Jurkat, Clone E6-1 (cell line): ENCODE data around the gene NISCH.

Source experiments
- DNase-seq: peaks from one replicate; pipeline ENCODE4 v3.0.0-alpha.2; 2011; ENCODE audit warnings: low read depth, low spot score
- H3K4me3 ChIP-seq: 2 replicates; pipeline ENCODE4 v1.5.1; 2011; ENCODE audit warnings: mild to moderate bottlenecking, low read length, control low read depth, moderate library complexity

Gene NISCH

GRCh38 chr3:52501046-52501445, 45.6 kb downstream of the NISCH start:
- H3K4me3 ChIP-seq = no peak overlapping the region
- no peak for DNase-seq

GRCh38 chr3:52502001-52502400, 46.6 kb downstream of the NISCH start:
- H3K4me3 ChIP-seq = no peak overlapping the region
- no peak for DNase-seq

DNA sequence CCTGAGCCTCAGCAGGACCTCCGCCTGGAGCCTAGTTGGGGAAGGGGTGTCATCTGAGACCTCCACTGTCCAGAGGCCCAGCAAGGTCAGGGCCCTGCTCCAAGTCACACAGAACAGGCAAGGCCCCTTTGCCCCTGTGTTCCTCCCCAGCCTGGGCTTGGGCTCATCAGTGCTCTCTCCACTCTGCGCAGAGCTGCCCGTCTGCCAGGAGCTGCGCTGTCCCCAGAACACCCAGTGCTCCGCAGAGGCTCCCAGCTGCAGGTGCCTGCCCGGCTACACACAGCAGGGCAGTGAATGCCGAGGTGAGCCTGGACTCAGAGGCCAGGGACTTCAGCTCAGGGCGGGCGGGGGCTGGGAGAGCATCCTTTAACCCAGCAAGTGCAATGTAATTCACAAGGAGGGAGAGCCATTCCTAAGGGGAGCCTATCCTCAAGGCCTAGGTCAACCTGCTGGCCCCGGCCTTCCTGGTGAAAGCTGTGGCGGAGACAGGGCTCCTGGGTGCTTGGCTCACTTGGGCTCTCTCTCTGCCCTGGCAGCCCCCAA, 47.5 kb downstream of the NISCH start:
- no peak for DNase-seq
- H3K4me3 ChIP-seq = no peak overlapping the region

GRCh38 chr3:52503788-52504424, 48.5 kb downstream of the NISCH start:
- H3K4me3 ChIP-seq = no peak overlapping the region
- DNase-seq = no peak

DNA sequence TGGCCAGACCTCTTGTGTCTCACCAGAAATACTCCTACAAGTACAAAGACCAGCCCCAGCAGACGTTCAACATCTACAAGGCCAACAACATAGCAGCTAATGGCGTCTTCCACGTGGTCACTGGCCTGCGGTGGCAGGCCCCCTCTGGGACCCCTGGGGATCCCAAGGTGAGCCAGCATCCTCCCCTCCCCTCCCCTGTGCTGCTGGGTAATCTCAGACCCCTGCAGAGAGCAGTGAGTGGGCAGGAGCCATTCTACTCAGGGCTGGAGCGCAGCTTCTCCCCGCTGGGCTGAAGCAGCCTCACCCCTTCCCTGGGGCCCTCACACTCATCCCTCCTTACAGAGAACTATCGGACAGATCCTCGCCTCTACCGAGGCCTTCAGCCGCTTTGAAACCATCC, 49.6 kb downstream of the NISCH start:
- H3K4me3 ChIP-seq = no peak overlapping the region
- DNase-seq = no peak

- no peak for DNase-seq
- H3K4me3 ChIP-seq = no peak overlapping the region
Measured at GRCh38 chr3:52506266-52506966, 51.0 kb downstream of the NISCH start.

DNA sequence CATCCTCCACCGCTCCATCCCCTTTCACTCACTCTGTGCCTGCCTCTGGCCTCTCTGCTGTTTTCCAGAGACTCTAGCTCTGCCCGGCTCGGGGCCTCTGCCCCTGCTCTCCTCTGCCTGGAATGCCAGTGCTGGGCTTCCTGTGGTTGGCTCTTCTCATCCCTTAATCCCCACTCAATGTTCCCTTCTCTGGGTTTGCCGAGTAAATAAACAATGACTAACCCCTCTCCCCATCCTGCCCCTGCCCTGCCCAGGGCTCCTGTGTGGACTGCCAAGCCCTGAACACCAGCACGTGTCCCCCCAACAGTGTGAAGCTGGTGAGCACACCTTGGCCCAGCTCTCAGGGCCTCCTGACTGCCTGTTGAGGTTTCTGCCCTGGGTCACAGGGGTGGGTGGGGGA, 52.0 kb downstream of the NISCH start:
- no peak for DNase-seq

DNA sequence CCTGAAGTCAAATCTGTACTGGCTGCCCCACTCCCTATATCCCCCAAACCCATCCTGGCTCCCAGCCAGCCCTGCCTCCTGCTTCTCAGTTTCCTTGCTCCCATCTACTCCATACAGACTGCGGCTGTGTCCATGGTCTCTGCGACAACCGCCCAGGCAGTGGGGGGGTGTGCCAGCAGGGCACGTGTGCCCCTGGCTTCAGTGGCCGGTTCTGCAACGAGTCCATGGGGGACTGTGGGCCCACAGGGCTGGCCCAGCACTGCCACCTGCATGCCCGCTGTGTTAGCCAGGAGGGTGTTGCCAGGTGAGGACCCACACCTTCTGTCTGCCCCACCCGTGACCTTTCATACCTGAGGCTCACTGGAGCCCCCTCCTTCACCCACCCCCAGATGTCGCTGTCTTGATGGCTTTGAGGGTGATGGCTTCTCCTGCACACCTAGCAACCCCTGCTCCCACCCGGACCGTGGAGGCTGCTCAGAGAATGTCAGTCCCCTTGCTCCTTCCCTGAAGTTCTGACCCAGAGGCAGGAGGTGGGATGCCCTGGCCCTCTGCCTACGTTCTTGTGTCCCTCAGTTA, 54.4 kb downstream of the NISCH start:
- H3K4me3 ChIP-seq = no peak overlapping the region
- DNase-seq = no peak

More for the DNA sequence above, 52.0 kb downstream of the NISCH start:
- H3K4me3 ChIP-seq = no peak overlapping the region

DNA sequence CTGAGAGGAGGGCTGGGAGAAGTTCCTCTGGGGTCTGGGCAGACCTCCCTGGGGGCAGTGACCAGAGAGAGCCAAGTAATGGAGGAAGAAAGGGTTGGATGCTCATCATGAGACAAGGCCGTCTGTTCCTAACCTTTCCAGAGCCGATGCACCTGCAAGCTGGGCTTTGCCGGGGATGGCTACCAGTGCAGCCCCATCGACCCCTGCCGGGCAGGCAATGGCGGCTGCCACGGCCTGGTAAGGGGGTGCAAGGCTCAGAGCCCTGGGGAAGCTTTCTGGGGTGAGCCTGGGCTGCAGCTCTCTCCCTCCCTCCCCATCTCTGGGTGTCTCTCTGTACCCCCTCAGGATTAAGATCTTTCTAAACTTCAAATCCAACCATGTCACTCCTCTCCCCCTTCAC, 56.1 kb downstream of the NISCH start:
- no peak for DNase-seq
- H3K4me3 ChIP-seq = no peak overlapping the region

DNA sequence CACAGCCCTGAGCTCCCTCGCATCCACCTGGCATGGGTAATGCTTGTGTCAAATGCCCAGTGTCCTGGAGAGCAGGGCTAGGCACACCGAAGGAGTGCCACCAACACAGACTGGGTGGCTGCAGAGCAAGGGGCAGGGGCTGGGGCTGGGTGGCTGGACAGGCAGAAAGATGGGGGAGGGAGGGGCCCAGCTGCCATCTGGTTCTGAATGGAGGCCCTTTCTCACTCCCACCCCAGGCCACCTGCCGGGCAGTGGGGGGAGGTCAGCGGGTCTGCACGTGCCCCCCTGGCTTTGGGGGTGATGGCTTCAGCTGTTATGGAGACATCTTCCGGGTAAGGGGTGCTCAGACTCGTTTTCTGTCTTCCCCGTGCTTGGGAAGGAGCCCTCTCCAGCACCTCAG, 56.7 kb downstream of the NISCH start:
- H3K4me3 ChIP-seq = no peak overlapping the region
- no peak for DNase-seq

GRCh38 chr3:52512727-52513126, 57.3 kb downstream of the NISCH start:
- no peak overlapping the region for H3K4me3 ChIP-seq
- no peak for DNase-seq

GRCh38 chr3:52513281-52513680, 57.9 kb downstream of the NISCH start:
- no peak overlapping the region for H3K4me3 ChIP-seq
- DNase-seq = no peak

- no peak for DNase-seq
- no peak overlapping the region for H3K4me3 ChIP-seq
Measured at GRCh38 chr3:52514576-52514975, 59.2 kb downstream of the NISCH start.

DNA sequence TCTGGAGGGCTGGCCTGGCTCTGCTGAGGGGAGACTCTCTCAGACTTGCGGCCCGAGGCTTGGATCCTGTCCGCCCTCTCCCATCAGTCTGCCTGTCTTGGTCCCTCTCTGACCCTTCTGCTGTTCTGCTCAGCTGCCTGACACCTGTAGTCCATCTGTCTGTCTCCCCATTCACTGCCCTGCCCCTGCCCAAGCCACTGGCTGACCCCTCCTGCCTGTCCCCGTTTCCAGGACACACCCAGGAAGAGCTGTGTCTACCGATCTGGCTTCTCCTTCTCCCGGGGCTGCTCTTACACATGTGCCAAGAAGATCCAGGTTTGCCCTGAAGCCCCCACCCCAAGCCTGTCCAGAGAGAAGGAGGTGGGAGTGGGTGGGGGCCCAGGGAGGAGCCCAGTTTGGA, 59.8 kb downstream of the NISCH start:
- DNase-seq = no peak
- no peak overlapping the region for H3K4me3 ChIP-seq

DNA sequence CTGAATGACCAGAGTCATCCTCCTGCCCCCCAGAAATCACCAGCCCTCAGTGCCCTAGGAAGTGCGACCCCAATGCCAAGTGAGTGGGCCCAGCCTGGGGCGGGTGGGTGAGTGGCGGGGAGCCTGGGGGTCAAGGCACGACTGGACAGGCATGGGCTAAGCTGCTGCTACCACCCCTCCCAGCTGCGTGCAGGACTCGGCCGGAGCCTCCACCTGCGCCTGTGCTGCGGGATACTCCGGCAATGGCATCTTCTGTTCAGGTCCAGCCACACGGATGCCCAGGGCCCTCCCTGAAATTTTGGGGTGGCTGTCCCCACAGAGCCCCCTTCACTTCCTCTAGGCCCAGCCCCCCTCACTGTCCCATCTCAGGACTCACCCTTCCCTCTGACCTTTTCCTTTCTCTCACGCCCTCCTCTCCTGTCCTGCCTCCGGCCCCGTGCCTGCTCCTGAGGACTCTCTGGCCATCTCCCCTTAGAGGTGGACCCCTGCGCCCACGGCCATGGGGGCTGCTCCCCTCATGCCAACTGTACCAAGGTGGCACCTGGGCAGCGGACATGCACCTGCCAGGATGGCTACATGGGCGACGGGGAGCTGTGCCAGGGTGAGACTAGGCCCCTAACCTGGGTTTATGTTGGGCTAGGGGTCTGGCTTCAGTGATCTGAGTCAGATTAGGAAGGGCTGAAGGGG, 61.2 kb downstream of the NISCH start:
- DNase-seq = no peak
- H3K4me3 ChIP-seq = no peak overlapping the region

GRCh38 chr3:52517796-52518722, 62.7 kb downstream of the NISCH start:
- no peak for DNase-seq
- no peak overlapping the region for H3K4me3 ChIP-seq

GRCh38 chr3:52518723-52519444, 63.5 kb downstream of the NISCH start:
- no peak overlapping the region for H3K4me3 ChIP-seq

DNA sequence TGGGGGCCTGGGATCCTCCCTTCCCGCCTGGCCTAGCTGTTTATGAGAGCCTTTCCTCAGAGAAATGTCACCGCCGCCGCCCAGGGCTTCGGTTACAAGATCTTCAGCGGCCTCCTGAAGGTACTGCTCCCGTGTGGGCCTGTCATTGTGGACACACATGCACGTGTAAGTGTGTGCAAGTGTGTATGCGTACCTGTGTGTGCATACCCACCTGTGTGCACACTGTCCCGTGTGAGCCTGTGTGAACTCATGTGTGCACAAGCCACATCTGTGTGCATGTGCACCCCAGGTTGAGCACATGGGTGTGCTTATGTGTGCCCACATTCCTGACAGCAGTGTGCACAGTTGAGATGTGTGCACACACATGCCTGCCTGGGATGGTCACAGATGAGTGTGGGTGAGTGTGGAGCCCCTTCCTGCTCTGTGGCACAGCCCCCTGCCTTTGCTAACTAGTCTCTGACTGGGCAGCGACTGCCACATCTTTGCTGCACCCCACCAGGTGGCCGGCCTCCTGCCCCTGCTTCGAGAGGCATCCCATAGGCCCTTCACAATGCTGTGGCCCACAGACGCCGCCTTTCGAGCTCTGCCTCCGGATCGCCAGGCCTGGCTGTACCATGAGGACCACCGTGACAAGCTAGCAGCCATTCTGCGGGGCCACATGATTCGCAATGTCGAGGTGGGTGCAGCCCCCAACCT, 64.2 kb downstream of the NISCH start:
- no peak overlapping the region for H3K4me3 ChIP-seq
- no peak for DNase-seq

More at GRCh38 chr3:52518723-52519444, 63.5 kb downstream of the NISCH start:
- no peak for DNase-seq
